Stimulated activated naive CD4-positive, alpha-beta T cell (primary cell): ENCODE data around the gene SPIRE2.
"Not testable (repeated sequence)": the region's sequence is repeated elsewhere in the genome, so short reads cannot be mapped to it uniquely, and the experiment has no call there.

Source experiments
- DNase-seq, 6 experiments: peaks; one replicate each; lab custom pipeline; 2025; lab: John Stamatoyannopoulos, UW

SPIRE2 gene

DNA sequence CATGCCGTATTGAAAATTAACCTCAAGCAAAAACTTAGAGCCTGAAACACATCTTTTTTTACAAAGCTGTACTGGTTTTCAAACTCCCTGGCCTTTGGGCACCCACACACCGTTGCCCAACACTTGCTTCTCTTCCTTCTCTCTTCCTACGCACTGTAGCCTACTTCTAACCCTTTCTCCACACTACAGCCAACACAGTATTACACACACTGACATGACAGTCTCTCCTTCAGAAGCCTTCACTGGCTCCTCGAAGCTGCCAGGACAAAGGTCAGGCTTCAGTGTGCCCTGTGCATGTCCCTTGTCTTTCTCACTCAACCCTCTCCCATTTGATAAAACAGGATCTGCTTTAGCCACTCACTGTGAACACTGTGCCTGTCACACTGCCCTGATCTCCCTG is 19.8 kb upstream of the SPIRE2 start:
- no peak for DNase-seq

DNA sequence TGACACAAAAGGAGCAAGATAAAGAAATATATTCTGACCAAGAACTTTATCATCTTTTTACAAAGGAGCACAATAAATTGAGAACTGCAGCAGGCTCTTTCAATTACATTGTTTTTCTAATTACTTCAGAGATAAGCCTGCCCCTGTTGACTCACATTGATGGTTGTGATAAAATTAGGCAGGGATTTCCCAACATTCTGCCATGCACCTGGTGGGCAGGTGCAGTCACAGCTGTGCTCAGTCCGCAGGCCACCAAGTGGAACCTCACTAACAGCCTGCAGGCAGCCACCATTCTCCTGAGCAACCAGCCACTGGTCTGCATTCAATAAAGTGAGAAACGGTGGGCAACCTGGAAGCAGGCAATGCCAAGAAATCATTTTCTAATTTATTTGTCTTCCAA is 17.0 kb upstream of the SPIRE2 start:
- no peak for DNase-seq

DNA sequence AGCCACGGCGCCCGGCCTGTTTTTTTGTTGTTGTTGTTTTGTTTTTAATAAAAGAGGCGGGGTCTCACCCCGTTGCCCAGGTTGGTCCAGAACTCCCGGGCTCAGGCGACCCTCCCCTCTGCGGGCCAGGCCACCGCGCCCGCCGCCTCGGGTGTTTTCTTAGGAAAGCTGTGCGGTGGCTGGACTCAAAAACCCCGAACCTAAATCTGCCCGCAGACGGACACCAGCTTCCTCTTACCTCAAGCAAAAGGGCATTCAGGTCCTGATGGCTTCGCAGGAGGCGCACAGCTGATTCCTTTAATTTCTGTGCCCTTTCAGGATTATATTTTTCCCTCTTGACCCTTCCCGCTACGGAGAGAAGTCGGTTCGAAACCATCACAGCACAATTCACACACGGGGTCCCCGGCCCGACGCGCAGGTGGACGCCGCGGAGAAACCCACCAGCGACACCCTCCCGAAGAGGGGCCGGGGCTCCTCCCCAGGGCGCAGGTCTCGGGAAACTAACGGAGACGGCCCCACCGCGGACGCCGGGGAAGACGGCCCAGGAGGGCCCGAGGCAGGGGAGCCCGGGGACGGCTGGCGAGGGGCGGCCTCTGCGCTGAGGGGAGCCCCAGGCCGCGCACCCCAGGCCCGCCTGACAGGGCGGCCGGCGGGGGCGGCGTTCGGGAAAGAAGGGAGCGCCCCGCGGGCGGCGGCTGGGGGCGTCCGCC is 12.5 kb upstream of the SPIRE2 start:
- DNase-seq: peak in 1 of 6 experiments; percentile 33

DNA sequence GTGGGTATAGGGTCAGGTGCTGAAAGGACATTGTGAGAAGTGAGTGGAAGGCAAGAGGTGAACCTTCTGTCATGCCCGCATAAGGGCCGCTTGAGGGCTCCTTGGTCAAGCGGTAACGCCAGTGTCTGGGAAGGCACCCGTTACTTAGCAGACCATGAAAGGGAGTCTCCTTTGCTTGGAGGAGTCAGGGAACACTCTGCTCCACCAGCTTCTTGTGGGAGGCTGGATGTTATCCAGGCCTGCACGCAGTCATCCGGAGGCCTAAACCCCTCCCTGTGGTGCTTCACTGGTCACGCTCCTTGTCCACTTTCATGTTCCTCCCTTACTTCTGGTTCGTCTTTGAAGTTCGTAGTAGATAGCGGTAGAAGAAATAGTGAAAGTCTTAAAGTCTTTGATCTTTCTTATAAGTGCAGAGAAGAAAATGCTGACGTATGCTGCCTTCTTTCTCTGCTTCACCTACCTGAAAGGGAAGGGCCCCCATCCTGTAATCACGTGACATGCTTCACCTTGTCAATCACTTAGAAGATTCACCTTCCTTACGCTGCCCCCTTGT is 9.3 kb upstream of the SPIRE2 start:
- DNase-seq: peak in 1 of 6 experiments; percentile 4

DNA sequence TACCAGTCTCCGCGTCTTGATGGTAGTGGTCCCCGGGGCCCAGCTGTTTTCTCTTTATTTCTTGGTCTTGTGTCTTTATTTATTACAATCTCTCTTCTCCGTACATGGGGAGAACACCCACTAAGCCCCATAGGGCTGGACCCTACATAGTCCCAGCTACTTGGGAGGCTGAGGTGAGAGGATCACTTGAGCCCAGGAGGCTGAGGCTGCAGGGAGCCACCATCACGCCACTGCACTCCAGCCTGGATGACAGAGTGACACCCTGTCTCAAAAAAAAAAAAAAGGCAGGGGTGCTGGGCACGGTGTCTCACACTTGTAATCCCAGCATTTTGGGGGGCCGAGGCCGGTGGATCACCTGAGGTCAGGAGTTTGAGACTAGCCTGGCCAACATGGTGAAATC is 8.8 kb upstream of the SPIRE2 start:
- DNase-seq: not testable (repeated sequence)

DNA sequence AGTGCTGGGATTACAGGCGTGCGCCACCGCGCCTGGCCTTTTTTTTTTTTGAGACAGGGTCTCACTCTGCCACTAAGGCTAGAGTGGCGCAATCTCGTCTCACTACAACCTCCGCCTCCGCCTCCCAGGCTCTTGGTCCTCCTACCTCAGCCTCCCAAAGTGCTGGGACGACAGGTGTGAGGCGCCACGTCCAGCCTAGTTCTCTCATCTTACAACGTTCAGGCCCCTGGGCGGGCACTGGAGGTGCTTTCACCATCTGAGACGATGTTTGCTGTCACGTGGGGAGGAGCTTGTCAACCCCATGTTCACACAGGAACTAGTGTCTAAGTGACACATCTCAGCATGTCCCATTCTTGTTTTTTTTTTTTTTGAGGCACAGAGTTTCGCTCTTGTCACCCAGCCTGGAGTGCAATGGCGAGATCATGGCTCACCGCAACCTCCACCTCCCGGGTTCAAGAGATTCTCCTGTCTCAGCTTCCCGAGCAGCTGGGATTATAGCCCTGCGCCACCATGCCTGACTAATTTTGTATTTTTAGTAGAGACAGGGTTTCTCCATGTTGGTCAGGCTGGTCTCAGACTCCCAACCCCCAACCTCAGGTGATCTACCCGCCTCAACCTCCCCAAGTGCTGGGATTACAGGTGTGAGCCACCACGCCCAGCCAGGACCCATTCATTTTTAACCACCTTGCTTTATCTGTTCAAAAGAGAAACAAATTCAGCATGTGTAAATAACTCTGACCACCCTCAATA is 6.7 kb upstream of the SPIRE2 start:
- no peak for DNase-seq

DNA sequence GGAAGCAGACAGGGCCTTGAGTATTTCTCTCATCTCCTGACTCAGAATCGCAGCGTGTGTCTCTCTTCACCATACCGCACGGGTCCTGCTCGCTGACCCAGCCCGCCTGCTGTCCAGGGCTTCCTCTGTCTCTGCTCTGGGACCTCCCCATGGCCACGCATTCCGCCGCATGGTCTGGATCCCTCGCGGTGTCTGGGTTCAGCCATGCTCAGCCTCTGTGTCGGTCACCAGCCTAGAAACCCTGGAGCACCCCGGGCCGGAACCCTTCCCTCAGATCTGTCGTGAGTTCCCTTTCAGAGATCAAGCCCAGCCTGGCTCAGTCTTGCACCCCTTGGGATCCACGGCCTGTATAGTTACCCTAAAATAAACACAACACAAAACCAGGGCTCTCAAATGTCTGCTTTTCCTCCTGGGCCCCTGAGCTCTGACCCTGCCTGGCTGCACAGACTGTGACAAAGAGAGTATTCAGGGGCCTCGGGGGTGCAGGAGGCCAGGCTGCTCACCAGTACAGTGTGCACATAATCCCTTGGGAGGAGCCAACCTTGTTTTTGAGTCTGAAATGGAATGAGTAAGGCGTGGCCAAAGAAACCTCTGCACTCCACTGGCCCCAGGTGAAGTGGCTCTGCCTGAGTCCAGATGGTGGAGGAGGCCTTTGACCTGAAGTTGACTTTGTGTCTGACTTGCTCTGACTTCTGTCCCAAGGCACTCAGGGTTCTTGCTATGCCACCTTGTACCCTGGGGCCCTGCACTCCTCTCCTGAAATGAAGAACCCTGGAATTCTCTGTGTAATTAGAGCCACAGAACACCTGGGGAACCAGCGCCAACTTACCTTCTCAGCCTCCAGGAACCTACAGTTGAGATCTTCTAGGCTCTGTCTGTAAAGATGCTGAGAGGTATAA is 5.8 kb upstream of the SPIRE2 start:
- no peak for DNase-seq

DNA sequence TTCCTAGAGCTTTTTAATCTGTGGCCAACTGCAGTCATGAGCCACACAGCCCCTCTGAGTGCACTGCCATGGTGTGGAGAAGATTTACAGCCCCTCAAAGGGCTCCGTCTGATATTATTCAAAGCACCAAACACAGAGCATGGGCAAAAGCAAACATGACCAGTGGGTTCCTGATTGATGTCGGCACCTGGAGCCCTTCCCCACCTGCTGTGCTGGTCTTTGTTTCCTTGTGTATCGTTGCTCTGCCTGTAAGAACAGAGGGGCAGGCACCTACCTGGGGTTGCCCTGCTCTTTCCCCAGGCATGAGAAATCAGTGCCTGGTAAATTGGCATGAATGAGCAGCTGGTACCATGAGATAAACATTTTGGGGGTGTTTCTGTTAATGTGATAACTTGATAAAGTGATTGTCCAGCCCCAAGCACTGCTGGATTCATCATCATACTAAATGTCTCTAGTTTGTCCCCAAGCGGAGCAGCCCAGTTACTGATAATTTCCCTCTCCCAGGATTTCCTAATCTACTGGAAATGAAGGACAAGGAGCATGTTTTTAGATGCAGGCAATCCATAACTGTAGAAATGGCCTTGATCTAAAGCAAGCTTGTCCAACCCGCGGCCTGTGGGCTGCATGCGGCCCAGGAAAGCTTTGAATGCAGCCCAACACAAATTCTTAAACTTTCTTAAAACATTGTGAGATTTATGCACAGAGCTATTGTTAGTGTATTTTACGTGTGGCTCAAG is 5.0 kb upstream of the SPIRE2 start:
- DNase-seq: no peak

DNA sequence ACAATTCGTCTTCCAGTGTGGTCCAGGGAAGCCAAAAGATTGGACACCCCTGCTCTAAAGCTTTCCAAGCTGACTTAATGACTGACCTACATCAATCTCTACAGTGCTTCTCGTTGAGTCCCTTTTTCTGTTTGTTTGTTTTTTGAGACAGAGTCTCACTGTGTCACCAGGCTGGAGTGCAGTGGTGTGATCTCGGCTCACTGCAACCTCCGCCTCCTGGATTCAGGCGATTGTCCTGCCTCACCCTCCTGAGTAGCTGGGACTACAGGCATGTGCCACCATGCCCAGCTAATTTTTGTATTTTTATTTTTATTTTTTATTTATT is 4.5 kb upstream of the SPIRE2 start:
- DNase-seq: not testable (repeated sequence)

DNA sequence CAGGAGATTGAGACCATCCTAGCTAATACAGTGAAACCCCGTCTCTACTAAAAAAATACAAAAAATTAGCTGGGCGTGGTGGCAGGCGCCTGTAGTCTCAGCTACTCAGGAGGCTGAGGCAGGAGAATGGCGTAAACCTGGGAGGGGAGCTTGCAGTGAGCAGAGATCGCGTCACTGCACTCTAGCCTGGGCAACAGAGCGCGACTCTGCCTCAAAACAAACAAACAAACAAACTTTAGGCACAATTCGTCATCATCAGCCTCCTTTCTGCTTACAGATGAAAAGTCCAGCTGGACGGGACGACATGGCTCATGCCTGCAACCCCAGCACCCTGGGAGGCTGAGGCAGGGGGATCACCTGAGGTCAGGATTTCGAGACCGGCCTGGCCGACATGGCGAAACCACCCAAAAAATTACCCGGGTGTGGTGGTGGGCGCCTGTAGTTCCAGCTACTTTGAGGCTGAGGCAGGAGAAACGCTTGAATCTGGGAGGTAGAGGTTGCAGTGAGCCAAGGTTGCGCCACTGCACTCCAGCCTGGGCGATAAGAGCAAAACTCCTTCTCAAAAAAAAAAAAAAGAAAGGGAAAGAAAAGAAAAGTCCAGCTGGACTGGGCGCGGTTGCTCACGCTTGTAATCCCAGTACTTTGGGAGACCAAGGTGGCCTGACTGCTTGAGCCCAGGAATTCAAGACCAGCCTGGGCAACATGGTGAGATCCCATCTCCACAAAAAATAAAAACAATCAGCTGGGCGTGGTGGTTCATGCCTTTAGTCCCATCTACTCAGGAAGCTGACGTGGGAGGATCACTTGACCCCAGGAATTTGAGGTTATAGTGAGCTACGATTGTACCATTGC is 1.5 kb upstream of the SPIRE2 start:
- DNase-seq: no peak

DNA sequence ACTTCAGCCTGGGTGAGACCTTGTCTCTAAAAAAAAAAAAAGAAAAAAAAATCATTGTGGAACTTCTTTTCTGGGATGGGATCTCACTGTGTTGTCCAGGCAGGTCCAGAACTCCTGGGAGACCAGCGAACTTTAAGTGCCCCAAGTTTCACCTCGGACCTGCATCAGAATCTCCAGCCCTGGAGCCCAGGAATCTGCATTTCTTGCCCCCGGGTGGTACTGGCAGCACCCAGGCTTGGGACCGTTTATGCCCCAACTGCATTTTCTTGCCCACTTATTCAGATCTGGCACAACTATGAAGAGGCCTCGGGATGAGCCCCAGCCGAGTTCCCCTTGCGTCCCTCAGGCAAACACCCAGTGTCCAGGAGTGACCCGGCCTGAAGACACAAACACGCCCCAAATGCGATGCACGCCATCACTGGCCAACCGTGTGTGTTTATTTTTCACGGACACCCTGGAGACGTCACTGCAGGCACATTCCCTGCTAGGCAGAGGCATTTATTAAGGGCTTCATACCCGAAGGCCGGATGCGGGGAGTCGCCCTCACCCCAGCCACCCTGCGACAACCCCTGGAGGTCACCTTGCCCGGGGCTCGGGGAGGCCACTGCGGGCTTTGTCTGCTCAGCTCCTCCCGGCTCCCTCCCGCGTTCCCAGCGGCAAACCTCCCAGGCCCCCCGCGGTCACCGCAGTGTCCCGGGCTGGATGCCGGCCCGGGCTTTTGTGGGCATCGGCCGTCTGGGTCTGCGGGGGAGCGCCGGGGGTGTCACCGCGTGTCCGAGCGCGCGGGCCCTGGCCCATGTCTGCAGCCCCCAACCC is 684 bp upstream of the SPIRE2 start:
- DNase-seq: no peak

DNA sequence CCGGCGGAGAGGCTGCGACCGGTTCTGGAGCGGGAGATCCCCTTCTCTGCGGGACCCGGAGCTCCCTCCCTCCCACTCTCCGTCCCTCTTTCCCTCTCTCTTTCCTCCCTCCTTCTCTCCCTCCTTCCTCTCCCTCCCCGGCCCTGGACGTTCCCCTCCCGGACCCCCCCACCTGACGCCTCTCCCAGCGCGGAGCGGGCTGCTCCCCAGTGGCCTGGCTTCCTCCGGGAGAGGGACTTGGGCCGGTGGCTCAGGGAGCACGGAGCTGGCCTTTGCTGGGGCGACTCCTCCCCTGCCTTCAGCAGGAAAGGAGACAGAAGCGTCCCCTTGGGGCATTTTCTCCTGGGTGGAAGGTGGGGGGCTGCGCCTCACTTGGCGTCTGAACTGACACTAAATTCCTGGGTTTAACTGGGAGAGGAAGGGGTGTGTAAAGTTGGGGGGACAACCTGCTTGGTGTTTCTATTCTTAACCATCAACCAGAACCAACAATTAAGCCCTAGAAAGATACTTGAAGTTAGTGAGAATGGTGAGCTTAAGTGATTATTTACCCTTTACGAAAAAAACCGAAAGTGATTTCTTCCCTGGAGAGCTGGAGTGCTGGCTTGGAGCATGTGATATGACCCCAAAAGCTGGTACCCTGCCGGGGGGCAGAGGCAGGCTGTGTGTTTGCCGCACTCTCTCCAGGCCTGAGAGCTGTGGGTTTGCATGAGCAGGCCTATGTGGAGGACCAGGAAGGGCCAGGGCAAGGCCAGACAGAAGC is 775 bp downstream of the SPIRE2 start:
- no peak for DNase-seq

DNA sequence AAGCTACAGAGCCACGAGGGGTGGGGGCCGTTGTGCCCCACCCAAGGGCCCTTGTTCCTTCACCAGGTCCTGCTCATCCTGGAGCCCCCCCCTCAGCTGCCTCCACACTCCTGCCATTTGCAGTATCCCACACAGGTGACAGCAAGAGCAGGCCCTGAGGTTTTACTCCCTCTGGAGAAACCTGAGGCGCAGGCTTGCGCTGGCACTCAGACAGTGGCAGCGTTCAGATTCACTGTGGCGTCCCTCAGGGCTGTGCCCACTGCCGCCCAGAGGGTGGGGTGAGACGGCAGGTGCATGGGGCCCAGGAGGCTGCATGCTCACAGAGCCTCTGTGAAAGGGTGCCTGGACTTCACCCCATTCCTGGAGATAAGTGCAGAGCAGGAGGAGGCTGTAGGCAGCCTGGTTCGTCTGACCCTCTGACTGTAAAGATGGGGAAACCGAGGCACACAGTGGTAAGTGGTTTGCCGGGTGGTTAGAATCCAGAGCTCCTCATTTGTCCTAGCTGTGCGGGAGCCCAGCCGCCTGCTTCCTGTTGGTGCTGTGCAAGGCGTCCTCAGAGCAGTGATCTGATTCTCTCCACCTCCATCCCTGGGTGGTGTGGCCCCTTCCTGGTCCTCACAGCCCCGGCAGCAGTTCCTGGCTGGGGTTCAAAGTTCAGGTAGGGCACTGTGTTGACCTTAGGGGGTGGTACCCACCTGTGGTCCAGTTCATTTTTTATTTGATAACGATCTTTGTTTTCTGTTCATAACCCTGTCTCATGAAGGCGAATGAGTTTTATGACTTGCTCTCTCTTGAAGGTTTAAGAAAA is 1.6 kb downstream of the SPIRE2 start:
- DNase-seq: no peak

DNA sequence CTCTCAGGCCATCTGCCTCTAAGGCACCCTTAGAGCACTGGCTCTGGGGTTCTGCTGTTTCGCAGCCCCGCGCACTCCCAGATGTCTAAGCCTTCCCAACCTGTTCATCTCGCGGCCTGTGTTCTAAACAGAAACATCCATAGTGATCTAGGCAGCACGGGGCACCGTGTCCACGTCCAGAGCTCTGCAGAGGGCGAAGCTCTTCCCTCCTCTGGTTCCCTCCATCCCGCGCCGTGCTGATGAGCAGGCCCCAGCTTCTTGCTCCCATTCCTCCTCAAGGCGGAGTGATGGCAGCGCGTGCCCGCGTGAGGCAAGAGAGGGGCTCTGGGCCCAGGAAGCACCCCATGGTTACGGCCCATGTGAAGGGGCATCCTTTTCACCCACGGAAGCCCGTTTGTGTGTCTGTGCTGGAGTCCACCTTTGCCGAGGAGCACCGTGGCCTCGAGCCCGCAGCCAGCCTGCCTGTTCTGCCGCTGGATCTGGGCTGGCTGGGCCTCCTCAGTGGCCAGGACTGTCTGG is 3.6 kb downstream of the SPIRE2 start:
- no peak for DNase-seq

DNA sequence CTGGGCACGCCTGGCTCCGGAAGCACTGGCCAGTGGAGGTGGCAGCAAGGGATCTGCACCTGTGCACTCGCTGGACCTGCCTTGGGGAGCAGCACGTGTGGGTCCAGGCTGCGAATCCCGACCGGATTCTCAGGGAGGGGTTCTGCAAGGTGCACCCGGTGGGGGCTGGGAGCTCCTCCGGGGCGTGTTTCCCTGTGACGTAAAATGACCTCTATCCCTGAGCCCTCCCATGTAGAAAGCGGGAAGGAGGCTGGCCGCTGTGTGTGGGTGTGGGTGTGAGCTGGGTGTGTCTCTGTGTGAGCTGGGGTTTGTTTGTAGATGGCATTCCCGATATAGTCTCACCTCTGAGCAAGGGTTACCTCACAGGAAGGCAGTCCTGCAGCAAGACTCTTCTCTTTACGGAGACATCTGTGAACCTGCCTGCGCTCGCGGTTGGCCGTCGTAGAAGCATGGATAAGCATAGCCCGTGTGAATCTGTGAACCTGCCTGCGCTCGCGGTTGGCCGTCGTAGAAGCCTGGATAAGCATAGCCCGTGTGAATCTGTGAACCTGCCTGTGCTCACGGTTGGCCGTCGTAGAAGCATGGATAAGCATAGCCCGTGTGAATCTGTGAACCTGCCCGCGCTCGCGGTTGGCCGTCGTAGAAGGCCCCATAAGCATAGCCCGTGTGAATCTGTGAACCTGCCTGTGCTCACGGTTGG is 5.5 kb downstream of the SPIRE2 start:
- DNase-seq: not testable (repeated sequence)

DNA sequence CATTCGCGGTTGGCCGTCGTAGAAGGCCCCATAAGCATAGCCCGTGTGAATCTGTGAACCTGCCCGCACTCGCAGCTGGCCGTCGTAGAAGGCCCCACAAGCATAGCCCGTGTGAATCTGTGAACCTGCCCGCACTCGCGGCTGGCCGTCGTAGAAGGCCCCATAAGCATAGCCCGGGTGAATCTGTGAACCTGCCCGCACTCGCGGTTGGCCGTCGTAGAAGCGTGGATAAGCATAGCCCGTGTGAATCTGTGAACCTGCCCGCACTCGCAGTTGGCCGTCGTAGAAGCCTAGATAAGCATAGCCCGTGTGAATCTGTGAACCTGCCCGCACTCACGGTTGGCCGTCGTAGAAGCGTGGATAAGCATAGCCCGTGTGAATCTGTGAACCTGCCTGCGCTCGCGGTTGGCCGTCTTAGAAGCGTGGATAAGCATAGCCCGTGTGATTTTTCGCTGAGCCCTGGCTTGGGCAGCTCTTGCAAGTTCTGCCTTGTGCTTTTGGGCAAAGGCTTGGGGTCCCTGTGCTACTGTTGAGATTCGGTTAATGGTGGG is 6.6 kb downstream of the SPIRE2 start:
- not testable (repeated sequence) for DNase-seq

DNA sequence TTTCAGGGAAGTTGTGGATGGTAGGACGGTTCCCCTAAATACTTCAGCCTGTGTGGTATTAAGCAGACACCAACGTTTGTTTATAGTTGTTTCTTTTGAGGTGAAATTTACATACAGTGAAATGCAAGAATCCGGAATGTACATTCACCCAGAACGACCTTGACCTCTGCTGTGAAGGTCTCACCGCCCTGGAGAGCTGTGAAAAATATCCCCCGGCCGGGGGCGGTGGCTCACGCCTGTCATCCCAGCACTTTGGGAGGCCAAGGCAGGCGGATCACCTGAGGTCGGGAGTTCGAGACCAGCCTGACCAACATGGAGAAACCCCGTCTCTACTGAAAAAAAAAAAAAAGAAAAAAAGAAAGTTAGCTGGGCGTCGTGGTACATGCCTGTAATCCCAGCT is 8.2 kb downstream of the SPIRE2 start:
- DNase-seq: not testable (repeated sequence)
